KMS-11 (cell line): ENCODE measurements around the gene TMEM43.

Source experiments
- H2AFZ ChIP-seq: fragments of 200-600 bp; sonication (generic); 2 replicates; pipeline ENCODE4 v1.6.1; 2016; ENCODE audit warnings: antibody characterized with exemption, mixed run types, low read depth
- H3K27ac ChIP-seq: fragments of 200-600 bp; sonication (generic); 2 replicates; pipeline ENCODE4 v1.6.1; 2016; ENCODE audit warnings: mild to moderate bottlenecking, mixed run types
- H3K27me3 ChIP-seq: fragments of 200-600 bp; sonication (generic); 2 replicates; pipeline ENCODE4 v1.6.1; 2017; ENCODE audit warnings: mild to moderate bottlenecking, low read depth, mixed run types, moderate library complexity; ENCODE audit not compliant: insufficient read depth
- H3K36me3 ChIP-seq: fragments of 200-600 bp; sonication (generic); 2 replicates; pipeline ENCODE4 v1.6.1; 2017; ENCODE audit warnings: mild to moderate bottlenecking, mixed run types; ENCODE audit not compliant: insufficient read depth
- H3K4me1 ChIP-seq: fragments of 200-600 bp; sonication (generic); 2 replicates; pipeline ENCODE4 v1.6.1; 2016; ENCODE audit warnings: mild to moderate bottlenecking, low read depth, mixed run types; ENCODE audit not compliant: poor library complexity, severe bottlenecking
- H3K4me2 ChIP-seq: fragments of 200-600 bp; sonication (generic); 2 replicates; pipeline ENCODE4 v1.7.0; 2016; ENCODE audit warnings: mild to moderate bottlenecking, mixed run types
- H3K4me3 ChIP-seq: fragments of 200-600 bp; sonication (generic); IDR thresholded peaks from 2 replicates; pipeline ENCODE4 v1.6.1; 2017; ENCODE audit warnings: low read depth, low read length, mixed read lengths; ENCODE audit not compliant: insufficient read depth
- H3K79me2 ChIP-seq: fragments of 200-600 bp; sonication (generic); 2 replicates; pipeline ENCODE4 v1.6.1; 2016; ENCODE audit warnings: low read depth, mixed run types; ENCODE audit not compliant: insufficient read depth
- H3K9ac ChIP-seq: fragments of 200-600 bp; sonication (generic); 2 replicates; pipeline ENCODE4 v1.6.1; 2016; ENCODE audit warnings: mild to moderate bottlenecking, mixed run types
- H4K20me1 ChIP-seq: fragments of 200-600 bp; sonication (generic); 2 replicates; pipeline ENCODE4 v1.6.1; 2016; ENCODE audit warnings: mild to moderate bottlenecking, mixed run types; ENCODE audit not compliant: insufficient read depth
- TF ChIP-seq, protein P1 (sequence below): fragments of 200-600 bp; sonication (generic); conservative IDR thresholded peaks from 2 replicates; pipeline ENCODE4 v1.6.1; 2017; ENCODE audit warnings: low read depth, mild to moderate bottlenecking, antibody characterized with exemption, low read length, moderate library complexity, mixed read lengths

Gene TMEM43

DNA sequence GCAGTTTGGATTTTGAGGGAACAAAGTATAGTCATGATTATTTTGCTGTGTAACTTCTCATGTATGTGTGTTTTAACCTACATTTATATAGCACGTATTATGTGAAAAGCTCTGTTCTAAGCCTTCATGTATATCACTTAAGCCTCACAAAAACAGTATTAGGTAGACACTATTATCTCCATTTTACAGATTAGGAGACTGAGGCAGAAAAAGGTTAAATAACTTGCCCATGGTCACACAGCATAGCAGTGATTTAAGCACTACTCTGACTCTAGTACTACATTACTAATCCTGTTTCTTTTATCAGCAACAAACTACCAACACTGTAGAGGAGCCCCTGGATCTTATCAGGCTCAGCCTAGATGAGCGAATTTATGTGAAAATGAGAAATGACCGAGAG is 56.4 kb downstream of the TMEM43 start:
- peaks cover 12% of the 10 kb centered on the region for H3K79me2 ChIP-seq
- no peak overlapping the region for H2AFZ ChIP-seq
- no peak overlapping the region for H3K9ac ChIP-seq
- TF ChIP-seq, protein P1, sequence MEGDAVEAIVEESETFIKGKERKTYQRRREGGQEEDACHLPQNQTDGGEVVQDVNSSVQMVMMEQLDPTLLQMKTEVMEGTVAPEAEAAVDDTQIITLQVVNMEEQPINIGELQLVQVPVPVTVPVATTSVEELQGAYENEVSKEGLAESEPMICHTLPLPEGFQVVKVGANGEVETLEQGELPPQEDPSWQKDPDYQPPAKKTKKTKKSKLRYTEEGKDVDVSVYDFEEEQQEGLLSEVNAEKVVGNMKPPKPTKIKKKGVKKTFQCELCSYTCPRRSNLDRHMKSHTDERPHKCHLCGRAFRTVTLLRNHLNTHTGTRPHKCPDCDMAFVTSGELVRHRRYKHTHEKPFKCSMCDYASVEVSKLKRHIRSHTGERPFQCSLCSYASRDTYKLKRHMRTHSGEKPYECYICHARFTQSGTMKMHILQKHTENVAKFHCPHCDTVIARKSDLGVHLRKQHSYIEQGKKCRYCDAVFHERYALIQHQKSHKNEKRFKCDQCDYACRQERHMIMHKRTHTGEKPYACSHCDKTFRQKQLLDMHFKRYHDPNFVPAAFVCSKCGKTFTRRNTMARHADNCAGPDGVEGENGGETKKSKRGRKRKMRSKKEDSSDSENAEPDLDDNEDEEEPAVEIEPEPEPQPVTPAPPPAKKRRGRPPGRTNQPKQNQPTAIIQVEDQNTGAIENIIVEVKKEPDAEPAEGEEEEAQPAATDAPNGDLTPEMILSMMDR, result no peak
- no peaks in the 10 kb centered on the region for H4K20me1 ChIP-seq
- H3K4me2 ChIP-seq, result no peak overlapping the region
- H3K4me3 ChIP-seq, result no peak overlapping the region
- no peak overlapping the region for H3K27ac ChIP-seq
- no peaks in the 10 kb centered on the region for H3K36me3 ChIP-seq
- H3K4me1 ChIP-seq, result peaks cover 21% of the 10 kb centered on the region
- no peaks in the 10 kb centered on the region for H3K27me3 ChIP-seq

GRCh38 chr3:14183015-14183577 is 58.2 kb downstream of the TMEM43 start:
- H3K9ac ChIP-seq, result no peak overlapping the region
- peaks cover 12% of the 10 kb centered on the region for H3K79me2 ChIP-seq
- TF ChIP-seq, protein P1, result no peak
- no peak overlapping the region for H3K4me2 ChIP-seq
- H4K20me1 ChIP-seq, result no peaks in the 10 kb centered on the region
- no peak overlapping the region for H3K4me3 ChIP-seq
- H3K27me3 ChIP-seq, result no peaks in the 10 kb centered on the region
- H2AFZ ChIP-seq, result no peak overlapping the region
- no peaks in the 10 kb centered on the region for H3K36me3 ChIP-seq
- no peak overlapping the region for H3K27ac ChIP-seq
- H3K4me1 ChIP-seq, result peaks cover 7% of the 10 kb centered on the region

- H3K79me2 ChIP-seq, result no peaks in the 10 kb centered on the region; the same call in 1 of the 2 replicates
- no peak overlapping the region for H3K4me3 ChIP-seq
- no peak overlapping the region for H3K9ac ChIP-seq
- no peaks in the 10 kb centered on the region for H4K20me1 ChIP-seq
- H3K36me3 ChIP-seq, result no peaks in the 10 kb centered on the region
- no peak overlapping the region for H3K27ac ChIP-seq
- no peaks in the 10 kb centered on the region for H3K4me1 ChIP-seq
- no peak overlapping the region for H2AFZ ChIP-seq
- H3K27me3 ChIP-seq, result no peaks in the 10 kb centered on the region
- TF ChIP-seq, protein P1, result no peak
- H3K4me2 ChIP-seq, result no peak overlapping the region
Observed at GRCh38 chr3:14186854-14187458, 62.1 kb downstream of the TMEM43 start.

GRCh38 chr3:14188041-14188754 is 63.3 kb downstream of the TMEM43 start:
- H4K20me1 ChIP-seq, result no peaks in the 10 kb centered on the region
- no peak overlapping the region for H3K4me2 ChIP-seq
- TF ChIP-seq, protein P1, result no peak
- no peaks in the 10 kb centered on the region for H3K4me1 ChIP-seq
- no peak overlapping the region for H3K4me3 ChIP-seq
- no peaks in the 10 kb centered on the region; the same call in 1 of the 2 replicates for H3K79me2 ChIP-seq
- H3K27me3 ChIP-seq, result no peaks in the 10 kb centered on the region
- no peak overlapping the region for H2AFZ ChIP-seq
- H3K36me3 ChIP-seq, result no peaks in the 10 kb centered on the region
- no peak overlapping the region for H3K9ac ChIP-seq
- H3K27ac ChIP-seq, result no peak overlapping the region
